ENCODE data around the gene MANSC4.

DNA sequence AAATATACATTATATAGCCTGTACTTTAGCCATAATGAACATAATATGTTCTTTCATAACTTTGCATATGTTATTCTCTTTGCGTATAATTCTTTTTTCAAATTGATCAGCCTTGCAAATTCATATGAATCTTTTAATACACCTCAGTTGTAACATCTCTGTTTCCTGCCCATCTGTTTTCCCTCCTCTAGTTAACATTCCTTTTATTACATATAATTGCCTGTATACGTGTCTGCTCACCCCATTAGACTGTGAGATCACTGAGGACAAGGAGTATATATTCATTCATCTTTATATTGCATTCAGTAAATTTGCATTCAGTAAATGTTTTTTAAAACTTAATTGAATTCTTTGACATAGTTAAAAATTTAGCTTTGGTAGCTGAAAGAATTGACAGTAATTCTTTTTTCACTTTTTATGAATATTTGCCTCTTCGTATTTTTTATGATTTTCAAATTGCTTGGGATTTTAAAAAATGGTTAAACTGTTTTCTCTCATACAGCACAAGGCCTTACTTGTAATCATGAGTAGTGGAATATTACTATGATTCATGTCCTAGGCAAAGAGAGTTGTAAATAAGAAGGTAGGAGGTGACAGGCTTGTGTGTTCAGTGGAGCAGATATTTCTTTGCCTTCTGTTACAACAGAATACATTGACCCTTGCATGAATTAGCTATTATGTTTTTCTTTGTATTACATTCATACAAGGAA lies 32.8 kb downstream of the MANSC4 start:
- TF ChIP-seq CTCF (conservative IDR thresholded peaks at IDR 0.05; ENCODE audit: low read depth in 2 of 2) (no peak), POLR2AphosphoS5 (IDR thresholded peaks at IDR 0.05; ENCODE audit: low read depth) (no peak), EZH2phosphoT487 (IDR thresholded peaks at IDR 0.05; ENCODE audit: unreplicated experiment) (no peak), EZH2 (IDR thresholded peaks at IDR 0.05; ENCODE audit: low read depth, unreplicated experiment) (no peak), REST (IDR thresholded peaks at IDR 0.05; ENCODE audit: unreplicated experiment) (no peak), JUNB (IDR thresholded peaks at IDR 0.05; ENCODE audit: unreplicated experiment) (no peak), CREB1 (CRISPR knock-in tag; IDR thresholded peaks at IDR 0.05; ENCODE audit: low read depth) (no peak)
